HepG2 (cell line): ENCODE data around the gene SAC3D1. TPM values are rescaled to one million over a fixed set of nuclear protein-coding genes. Genes with fewer than 3 reads are reported as not detected.
A peak's percentile ranks its signal among the peaks of the same experiment; 100 is the strongest.

Experiments
- ATAC-seq: fragments of 200-7000 bp; cut with Tn5 transposase; 3 replicates; pipeline ENCODE4 v1.9.1; 2020; ENCODE audit warnings: mild to moderate bottlenecking, moderate library complexity
- BruUV-seq: library from RNA; stranded (reverse); fragments of 400-500 nt; replicated peaks from 2 replicates; lab custom pipeline; 2021; lab: Mats Ljungman, UMichigan
- CTCF ChIA-PET: fragments of 300-600 bp; formaldehyde crosslinking; extraction: SDS; loops from one replicate; lab custom pipeline; 2021; ENCODE audit warnings: low total read pairs, inconsistent platforms, low intra/inter-chr PET ratio; lab: Yijun Ruan, JAX
- POLR2A ChIA-PET: fragments of 350-600 bp; sonication (Branson Sonifier 250); formaldehyde crosslinking; loops from one replicate; lab custom pipeline; 2020; ENCODE audit warnings: antibody characterized with exemption, inconsistent platforms; lab: Yijun Ruan, JAX
- DNase-seq: peaks from one replicate; pipeline ENCODE4 v3.0.0-alpha.2; 2015; ENCODE audit warnings: low spot score
- FAIRE-seq: peaks from 3 replicates; lab custom pipeline; 2011; peaks lifted over from hg19 to GRCh38; lab: Jason Lieb, UNC
- H2AFZ ChIP-seq: one replicate; pipeline ENCODE4 v1.6.1; 2011; ENCODE audit warnings: low read length, inconsistent platforms
- H3K27ac ChIP-seq: fragments of 300-600 bp; 3 replicates; pipeline ENCODE4 v1.8.0; 2011; ENCODE audit warnings: mixed run types, mild to moderate bottlenecking, mixed read lengths, low read length, inconsistent platforms; ENCODE audit not compliant: insufficient read depth; ENCODE audit errors: extremely low read length
- H3K27me3 ChIP-seq, 2 experiments: fragments of 200-600 bp in 1 of 2; 2 replicates in 1 of 2; 3 replicates in 1 of 2; pipeline versions ENCODE4 v1.6.0 to v1.8.0; 2011; ENCODE audit warnings: low read length in 2 of 2, mild to moderate bottlenecking in 2 of 2, moderate library complexity in 2 of 2, inconsistent platforms in 1 of 2; ENCODE audit not compliant: insufficient read depth in 2 of 2, control insufficient read depth in 1 of 2
- H3K36me3 ChIP-seq, 2 experiments: fragments of 200-600 bp in 1 of 2; replicated peaks in 1 of 2; 2 replicates in 1 of 2; 3 replicates in 1 of 2; pipeline versions ENCODE4 v1.5.1 to v1.8.0; 2011; ENCODE audit warnings: low read length in 2 of 2, inconsistent platforms in 1 of 2; ENCODE audit not compliant: insufficient read depth in 2 of 2, control insufficient read depth in 1 of 2
- H3K4me1 ChIP-seq: 2 replicates; pipeline ENCODE4 v1.5.1; 2012; ENCODE audit warnings: low read length, inconsistent platforms; ENCODE audit not compliant: insufficient read depth
- H3K4me2 ChIP-seq: 2 replicates; pipeline ENCODE4 v1.6.0; 2011; ENCODE audit warnings: low read depth, low read length, inconsistent platforms
- H3K4me3 ChIP-seq, 3 experiments: fragments of 200-600 bp in 1 of 3; sonication (generic), shearing (Covaris generic) in 1 of 3; replicated peaks in 1 of 3; 2 replicates each; pipeline ENCODE4 v1.5.1; 2011 to 2016; ENCODE audit warnings: low read length in 3 of 3, inconsistent platforms in 2 of 3, low read depth in 2 of 3, mild to moderate bottlenecking in 2 of 3, control low read depth in 1 of 3, mixed read lengths in 1 of 3; ENCODE audit not compliant: insufficient read depth in 1 of 3
- H3K79me2 ChIP-seq: one replicate; pipeline ENCODE4 v1.6.1; 2011; ENCODE audit warnings: low read length, inconsistent platforms; ENCODE audit not compliant: insufficient read depth
- H3K9ac ChIP-seq: 2 replicates; pipeline ENCODE4 v1.6.0; 2011; ENCODE audit warnings: mild to moderate bottlenecking, low read depth, low read length, inconsistent platforms; ENCODE audit not compliant: insufficient read depth
- H3K9me3 ChIP-seq: 2 replicates; pipeline ENCODE4 v1.5.1; 2012; ENCODE audit warnings: mild to moderate bottlenecking, low read length
- H4K20me1 ChIP-seq: 2 replicates; pipeline ENCODE4 v1.6.0; 2011; ENCODE audit warnings: inconsistent platforms, mild to moderate bottlenecking, low read length, moderate library complexity; ENCODE audit not compliant: insufficient read depth
- FOXM1 ChIP-seq: sonication (generic); formaldehyde crosslinking; IDR thresholded peaks from 2 replicates; pipeline ENCODE4 v1.5.0; 2020; ENCODE audit warnings: missing genetic modification reagents
- FUBP1 ChIP-seq: sonication (generic); formaldehyde crosslinking; IDR thresholded peaks from 2 replicates; pipeline ENCODE4 v1.5.1; 2020; ENCODE audit warnings: missing genetic modification reagents, mild to moderate bottlenecking, borderline replicate concordance
- KAT8 ChIP-seq: IDR thresholded peaks from 2 replicates; pipeline ENCODE4 v1.6.1; 2016; ENCODE audit warnings: missing genetic modification reagents, missing compliant biosample characterization
- KLF15 ChIP-seq: sonication (generic); formaldehyde crosslinking; IDR thresholded peaks from 2 replicates; pipeline ENCODE4 v1.8.1; 2023; ENCODE audit warnings: borderline replicate concordance, mild to moderate bottlenecking, inconsistent platforms, missing genetic modification reagents, mixed read lengths
- LRRFIP1 ChIP-seq: sonication (generic); formaldehyde crosslinking; conservative IDR thresholded peaks from 2 replicates; pipeline ENCODE4 v1.4.0; 2020; ENCODE audit warnings: missing genetic modification reagents
- MIER2 ChIP-seq: IDR thresholded peaks from 2 replicates; pipeline ENCODE4 v1.6.1; 2016; ENCODE audit warnings: missing biosample characterization, missing genetic modification reagents
- MYNN ChIP-seq: sonication (generic); formaldehyde crosslinking; IDR thresholded peaks from 2 replicates; pipeline ENCODE4 v1.4.0; 2020; ENCODE audit warnings: mild to moderate bottlenecking, low read depth, missing genetic modification reagents
- NFATC3 ChIP-seq: sonication (generic); formaldehyde crosslinking; IDR thresholded peaks from 2 replicates; pipeline ENCODE4 v1.5.1; 2020; ENCODE audit warnings: mild to moderate bottlenecking, missing genetic modification reagents
- POLR2G ChIP-seq: fragments of 200-400 bp; formaldehyde crosslinking; IDR thresholded peaks from 2 replicates; pipeline ENCODE4 v1.6.1; 2018; ENCODE audit warnings: mild to moderate bottlenecking, low read depth, low read length, moderate library complexity
- SMAD9 ChIP-seq: sonication (generic); formaldehyde crosslinking; IDR thresholded peaks from 2 replicates; pipeline ENCODE4 v1.5.1; 2020; ENCODE audit warnings: mild to moderate bottlenecking, missing genetic modification reagents
- SP4 ChIP-seq: sonication (generic); formaldehyde crosslinking; IDR thresholded peaks from 2 replicates; pipeline ENCODE4 v1.8.1; 2023; ENCODE audit warnings: mild to moderate bottlenecking, missing genetic modification reagents
- WGBS: methylation state at CpG from one replicate; pipeline ENCODE4 v1.1.6; 2017; ENCODE audit warnings: low lambda C conversion rate; 5-methylcytosine and 5-hydroxymethylcytosine counted together
- in situ Hi-C: cut with HindIII; loops from 2 replicates; pipeline ENCODE4 v1.10.0; 2017; ENCODE audit warnings: low pct_unique_long_range_greater_than_20kb; ENCODE audit not compliant: extremely low pct_ligation_motif_present
- intact Hi-C: fragments of 100-400 bp; cut with micrococcal nuclease; formaldehyde crosslinking; loops from one replicate; pipeline ENCODE4 v1.10.0; 2022; ENCODE audit not compliant: unreplicated experiment
- polyA plus RNA-seq, 8 experiments: library from polyadenylated mRNA; depleted of rRNA in 3 of 8; stranded (reverse) in 7 of 8; unstranded in 1 of 8; fragments of >200 nt; fragmentation: Illumina TruSeq in 4 of 8; extraction: Trizol in 4 of 8; gene quantifications; 2 replicates each; pipeline versions ENCODE4 v1.2.1 to v1.2.3, GENCODE V29; 2011 to 2016; ENCODE audit warnings: low read depth in 4 of 8, missing spikeins in 1 of 8, mixed read lengths in 1 of 8; ENCODE audit not compliant: insufficient read depth in 1 of 8
- total RNA-seq, 5 experiments: library from RNA; depleted of rRNA; stranded (reverse); fragments of >200 nt; fragmentation: Illumina TruSeq; extraction: Trizol; gene quantifications; 2 replicates each; pipeline ENCODE4 v1.2.3, GENCODE V29; 2016; ENCODE audit warnings: low read depth in 1 of 5
- TF ChIP-seq, protein P1 (sequence below): sonication (generic); formaldehyde crosslinking; IDR thresholded peaks from 2 replicates; pipeline ENCODE4 v1.8.0; 2022; ENCODE audit warnings: missing genetic modification reagents, mild to moderate bottlenecking, inconsistent platforms, borderline replicate concordance
- TF ChIP-seq, protein P2 (sequence below): sonication (generic); formaldehyde crosslinking; IDR thresholded peaks from 2 replicates; pipeline ENCODE4 v1.4.0; 2020; ENCODE audit warnings: missing genetic modification reagents

Gene SAC3D1
- total and polyA plus RNA-seq, 2 of the 13 experiments (the other 11 are each of a cell fraction or from before 2014, with no cell fraction given): 7.4 to 36.3 TPM

DNA sequence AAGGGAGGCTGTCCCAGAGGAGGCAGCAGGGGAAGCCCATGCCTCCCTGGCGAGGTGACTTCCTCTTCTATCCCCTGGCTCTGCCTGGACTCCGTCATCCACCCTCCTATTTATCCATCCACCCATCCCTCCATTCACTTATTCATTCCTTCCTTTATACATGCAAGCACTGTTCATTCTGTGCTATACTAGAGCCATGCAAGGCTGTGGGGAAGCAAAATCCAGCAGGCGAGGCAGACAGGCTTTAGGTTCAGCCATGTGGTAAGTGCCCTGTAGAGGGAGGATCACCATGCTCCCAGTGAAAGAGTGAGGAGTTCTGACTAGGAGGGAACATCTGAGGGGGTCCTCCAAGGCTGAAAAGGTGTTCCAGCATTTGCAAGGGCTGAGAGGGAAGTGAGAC is 18.5 kb downstream of the SAC3D1 start:
- intact Hi-C loops: no loop called here
- Histone ChIP-seq H3K9me3 (no peaks in the 10 kb centered on the region), H3K27me3 (no peaks in the 10 kb centered on the region), H3K4me1 (peaks cover 70% of the 10 kb centered on the region), H3K27ac (no peak overlapping the region), H3K9ac (no peak overlapping the region), H2AFZ (no peak overlapping the region), H3K79me2 (no peaks in the 10 kb centered on the region), H4K20me1 (no peaks in the 10 kb centered on the region), H3K36me3 (no peaks in the 10 kb centered on the region), H3K4me3 (no peak overlapping the region), H3K4me2 (no peak overlapping the region)
- WGBS: 70% methylated on average over 3 of the region's 3 CpGs
- ATAC-seq (0 out of 3 replicates have a peak, but pooled peaks have one; percentile 12), DNase-seq (no peak), FAIRE-seq (no peak)
- no TSS peak for BruUV-seq
- ChIA-PET CTCF (no interaction called here), POLR2A (interaction anchor here (1.9 to 4.1 kb wide), 3 partner anchors 9 to 62 kb away, joined by 6 to 39 read pairs (median 21); partner anchors contain the start of genes FAU, MRPL49 and SAC3D1)
- TF ChIP-seq SP4 (no peak), MYNN (CRISPR knock-in tag) (no peak), FUBP1 (CRISPR knock-in tag) (no peak), NFATC3 (no peak), FOXM1 (CRISPR knock-in tag) (no peak), LRRFIP1 (CRISPR knock-in tag) (no peak), POLR2G (no peak), SMAD9 (CRISPR knock-in tag) (no peak), KAT8 (CRISPR knock-in tag) (no peak), MIER2 (CRISPR knock-in tag) (no peak), KLF15 (CRISPR knock-in tag) (no peak)
- TF ChIP-seq, protein P1, sequence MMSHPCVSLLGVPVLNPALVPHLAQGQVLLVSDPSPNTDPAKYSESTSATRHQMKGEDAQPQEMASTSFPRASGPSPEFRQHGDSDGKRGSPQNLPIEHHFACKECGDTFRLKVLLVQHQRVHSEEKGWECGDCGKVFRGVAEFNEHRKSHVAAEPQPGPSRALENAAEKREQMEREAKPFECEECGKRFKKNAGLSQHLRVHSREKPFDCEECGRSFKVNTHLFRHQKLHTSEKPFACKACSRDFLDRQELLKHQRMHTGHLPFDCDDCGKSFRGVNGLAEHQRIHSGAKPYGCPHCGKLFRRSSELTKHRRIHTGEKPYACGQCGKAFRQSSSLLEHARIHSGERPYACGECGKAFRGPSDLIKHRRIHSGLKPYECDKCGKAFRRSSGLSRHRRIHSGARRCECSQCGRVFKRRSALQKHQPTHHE (CRISPR knock-in tag): no peak
- TF ChIP-seq, protein P2, sequence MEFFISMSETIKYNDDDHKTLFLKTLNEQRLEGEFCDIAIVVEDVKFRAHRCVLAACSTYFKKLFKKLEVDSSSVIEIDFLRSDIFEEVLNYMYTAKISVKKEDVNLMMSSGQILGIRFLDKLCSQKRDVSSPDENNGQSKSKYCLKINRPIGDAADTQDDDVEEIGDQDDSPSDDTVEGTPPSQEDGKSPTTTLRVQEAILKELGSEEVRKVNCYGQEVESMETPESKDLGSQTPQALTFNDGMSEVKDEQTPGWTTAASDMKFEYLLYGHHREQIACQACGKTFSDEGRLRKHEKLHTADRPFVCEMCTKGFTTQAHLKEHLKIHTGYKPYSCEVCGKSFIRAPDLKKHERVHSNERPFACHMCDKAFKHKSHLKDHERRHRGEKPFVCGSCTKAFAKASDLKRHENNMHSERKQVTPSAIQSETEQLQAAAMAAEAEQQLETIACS (CRISPR knock-in tag): no peak
- in situ Hi-C loops: no loop called here
